ENCODE data around the gene MATCAP1. TPM values are rescaled to one million over a fixed set of nuclear protein-coding genes. Genes with fewer than 3 reads are reported as not detected.

MATCAP1 gene
- total RNA-seq, 1 donor from 2014 or later: 68.4 TPM

DNA sequence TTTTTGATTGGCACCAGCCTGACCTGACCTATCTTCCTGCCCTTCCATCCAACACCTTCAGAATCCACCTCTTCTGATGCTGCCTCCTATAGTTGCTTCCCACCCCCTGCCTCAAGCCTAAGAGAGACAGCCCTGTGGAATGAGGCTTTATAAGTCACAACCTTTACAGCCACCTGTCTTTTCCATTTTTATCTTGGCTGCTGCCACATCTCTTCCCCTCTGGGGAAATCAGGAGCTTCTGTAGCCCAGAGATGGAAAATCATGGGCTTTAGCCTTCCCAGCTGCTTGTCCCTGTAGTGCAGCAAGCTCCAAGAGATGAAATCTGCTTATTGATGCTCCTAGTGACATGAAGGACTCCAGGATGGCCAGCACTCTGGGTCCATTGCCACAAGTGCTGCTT lies 55.3 kb downstream of the MATCAP1 start:
- no peak for DNase-seq (ENCODE audit: low spot score)

Other genes with a start within 250 kb of the MATCAP1 start
- 84.5 TPM for gene CIAO2B, start 249.6 kb downstream of the MATCAP1 start, total RNA-seq
- 187 TPM for gene CES2, start 248.4 kb downstream of the MATCAP1 start, total RNA-seq
- 5.2 TPM for gene CES3, start 222.7 kb downstream of the MATCAP1 start, total RNA-seq
- gene CES4A, start 195.4 kb downstream of the MATCAP1 start, total RNA-seq: 19.4 TPM
- gene CBFB, start 154.8 kb downstream of the MATCAP1 start, total RNA-seq: 40.9 TPM
- 14.2 TPM for gene PHAF1, start 74.0 kb downstream of the MATCAP1 start, total RNA-seq
- 14.1 TPM for gene B3GNT9, start 33.0 kb downstream of the MATCAP1 start, total RNA-seq
- gene TRADD, start 24.1 kb downstream of the MATCAP1 start, total RNA-seq: 38.2 TPM
- gene FBXL8, start 24.0 kb downstream of the MATCAP1 start, total RNA-seq: 24.6 TPM
- gene HSF4, start 19.2 kb downstream of the MATCAP1 start, total RNA-seq: 51.3 TPM
- gene NOL3, start 13.4 kb downstream of the MATCAP1 start, total RNA-seq: 79.0 TPM
- 3.2 TPM for gene EXOC3L1, start 6.2 kb upstream of the MATCAP1 start, total RNA-seq
- gene E2F4, start 8.2 kb upstream of the MATCAP1 start, total RNA-seq: 54.9 TPM
- gene ELMO3, start 15.2 kb upstream of the MATCAP1 start, total RNA-seq: 68.3 TPM
- gene TMEM208, start 43.2 kb upstream of the MATCAP1 start, total RNA-seq: 46.9 TPM
- gene FHOD1, start 63.5 kb upstream of the MATCAP1 start, total RNA-seq: 46.4 TPM
- 3.2 TPM for gene SLC9A5, start 65.0 kb upstream of the MATCAP1 start, total RNA-seq
- gene PLEKHG4, start 95.6 kb upstream of the MATCAP1 start, total RNA-seq: 6.7 TPM
- gene KCTD19, start 142.8 kb upstream of the MATCAP1 start, total RNA-seq: 0.37 TPM
- gene LRRC36, start 142.9 kb upstream of the MATCAP1 start, total RNA-seq: 2.1 TPM
- 12.3 TPM for gene TPPP3, start 209.5 kb upstream of the MATCAP1 start, total RNA-seq
- 23.2 TPM for gene ZDHHC1, start 232.5 kb upstream of the MATCAP1 start, total RNA-seq
- 29.1 TPM for gene HSD11B2, start 247.2 kb upstream of the MATCAP1 start, total RNA-seq